ENCODE data around the gene FLNA. TPM values are rescaled to one million over a fixed set of nuclear protein-coding genes. Genes with fewer than 3 reads are reported as not detected.

Gene FLNA
- total RNA-seq, 6 donors from 2014 or later = 800 to 1,760 (median 1,298) TPM

- TF ChIP-seq POLR2AphosphoS5 (IDR thresholded peaks at IDR 0.05) = peak; percentile 92 to 96
- TF ChIP-seq POLR2A (IDR thresholded peaks at IDR 0.05) = peak in 3 of 4 donors; percentile 90 to 99 (median 94)
- TF ChIP-seq CTCF (IDR thresholded peaks at IDR 0.05) = peak in 1 of 6 experiments; percentile 25
- TF ChIP-seq EP300 (IDR thresholded peaks at IDR 0.05) = no peak
- DNase-seq = peak; percentile 96 to 97
- peak; percentile 77 to 81 for ATAC-seq (ENCODE audit: low FRiP score in 2 of 2)
- Histone ChIP-seq H3K36me3 (peaks cover 0 to 21% (median 16%) of the 10 kb centered on the region in 4 donors), H3K4me1 (peaks cover 27 to 67% (median 33%) of the 10 kb centered on the region in 4 donors), H3K27me3 (peaks cover 0 to 5% (median 0%) of the 10 kb centered on the region in 4 donors), H3K27ac (peak overlapping the region; percentile 82 to 95 (median 88)), H3K9me3 (peaks cover 0 to 11% (median 0%) of the 10 kb centered on the region in 4 donors), H3K4me3 (peak overlapping the region; percentile 66 to 88 (median 78))
- 49% methylated on average over 74 of the region's 77 CpGs; no CpG with 5 or more reads in 1 of the 2 donors for WGBS, 2 donors
Measured at GRCh38 chrX:154371017-154371788, 3.2 kb downstream of the FLNA start.

- ATAC-seq (ENCODE audit: low FRiP score in 2 of 2) = no peak
- Histone ChIP-seq H3K4me1 (peaks cover 27 to 67% (median 33%) of the 10 kb centered on the region in 4 donors), H3K27ac (peak overlapping the region; percentile 82 to 95 (median 88)), H3K9me3 (peaks cover 0 to 11% (median 0%) of the 10 kb centered on the region in 4 donors), H3K4me3 (peak overlapping the region; percentile 66 to 88 (median 78)), H3K27me3 (peaks cover 0 to 5% (median 0%) of the 10 kb centered on the region in 4 donors), H3K36me3 (peaks cover 0 to 28% (median 22%) of the 10 kb centered on the region in 4 donors)
- TF ChIP-seq POLR2AphosphoS5 (IDR thresholded peaks at IDR 0.05) = no peak
- no peak for TF ChIP-seq EP300 (IDR thresholded peaks at IDR 0.05)
- peak in 1 of 6 experiments; percentile 10 for TF ChIP-seq CTCF (IDR thresholded peaks at IDR 0.05)
- TF ChIP-seq POLR2A (IDR thresholded peaks at IDR 0.05) = no peak
- 53% methylated on average over 48 of the region's 63 CpGs; no CpG with 5 or more reads in 1 of the 2 donors for WGBS, 2 donors
- DNase-seq = peak in 1 of 2 donors; percentile 88
Measured at GRCh38 chrX:154370300-154371016, 4.0 kb downstream of the FLNA start.

- H3K4me1 ChIP-seq = peaks cover 27 to 62% (median 33%) of the 10 kb centered on the region in 4 donors
- DNase-seq (peak; percentile 83 to 85), ATAC-seq (ENCODE audit: low FRiP score in 2 of 2) (peak; percentile 68 to 69)
Measured at GRCh38 chrX:154369449-154370299, 4.8 kb downstream of the FLNA start.

GRCh38 chrX:154368630-154369448 is 5.6 kb downstream of the FLNA start:
- TF ChIP-seq CTCF (IDR thresholded peaks at IDR 0.05) = no peak
- TF ChIP-seq POLR2AphosphoS5 (IDR thresholded peaks at IDR 0.05) = peak; percentile 25 to 32
- TF ChIP-seq EP300 (IDR thresholded peaks at IDR 0.05) = no peak
- TF ChIP-seq POLR2A (IDR thresholded peaks at IDR 0.05) = peak in 2 of 4 donors; percentile 28 to 49
- no peaks in the 10 kb centered on the region for H3K27me3 ChIP-seq
- H3K36me3 ChIP-seq = peaks cover 0 to 44% (median 37%) of the 10 kb centered on the region in 4 donors
- DNase-seq (peak; percentile 86 to 89), ATAC-seq (ENCODE audit: low FRiP score in 2 of 2) (peak; percentile 67 to 70)
- H3K9me3 ChIP-seq = peaks cover 0 to 11% (median 0%) of the 10 kb centered on the region in 4 donors
- peak overlapping the region; percentile 82 to 95 (median 88) for H3K27ac ChIP-seq
- H3K4me3 ChIP-seq = peak overlapping the region; percentile 10 to 88 (median 78)
- H3K4me1 ChIP-seq = peaks cover 25 to 54% (median 29%) of the 10 kb centered on the region in 4 donors
- WGBS, 2 donors = 7 to 38% methylated on average over 3 to 11 of the region's 16 CpGs

More at GRCh38 chrX:154369449-154370299, 4.8 kb downstream of the FLNA start:
- Histone ChIP-seq H3K4me3 (peak overlapping the region; percentile 66 to 88 (median 78)), H3K9me3 (peaks cover 0 to 11% (median 0%) of the 10 kb centered on the region in 4 donors), H3K27me3 (peaks cover 0 to 1% (median 0%) of the 10 kb centered on the region in 4 donors), H3K36me3 (peaks cover 0 to 36% (median 29%) of the 10 kb centered on the region in 4 donors), H3K27ac (peak overlapping the region; percentile 82 to 95 (median 88))
- whole genome bisulfite sequencing, 2 donors = 32% methylated on average over 12 of the region's 13 CpGs; no CpG with 5 or more reads in 1 of the 2 donors
- TF ChIP-seq POLR2A (IDR thresholded peaks at IDR 0.05) (peak in 1 of 4 donors; percentile 48), POLR2AphosphoS5 (IDR thresholded peaks at IDR 0.05) (peak; percentile 67), EP300 (IDR thresholded peaks at IDR 0.05) (no peak)
